Measurements from ENCODE around the gene CCDC91.

The CCDC91 gene

DNA sequence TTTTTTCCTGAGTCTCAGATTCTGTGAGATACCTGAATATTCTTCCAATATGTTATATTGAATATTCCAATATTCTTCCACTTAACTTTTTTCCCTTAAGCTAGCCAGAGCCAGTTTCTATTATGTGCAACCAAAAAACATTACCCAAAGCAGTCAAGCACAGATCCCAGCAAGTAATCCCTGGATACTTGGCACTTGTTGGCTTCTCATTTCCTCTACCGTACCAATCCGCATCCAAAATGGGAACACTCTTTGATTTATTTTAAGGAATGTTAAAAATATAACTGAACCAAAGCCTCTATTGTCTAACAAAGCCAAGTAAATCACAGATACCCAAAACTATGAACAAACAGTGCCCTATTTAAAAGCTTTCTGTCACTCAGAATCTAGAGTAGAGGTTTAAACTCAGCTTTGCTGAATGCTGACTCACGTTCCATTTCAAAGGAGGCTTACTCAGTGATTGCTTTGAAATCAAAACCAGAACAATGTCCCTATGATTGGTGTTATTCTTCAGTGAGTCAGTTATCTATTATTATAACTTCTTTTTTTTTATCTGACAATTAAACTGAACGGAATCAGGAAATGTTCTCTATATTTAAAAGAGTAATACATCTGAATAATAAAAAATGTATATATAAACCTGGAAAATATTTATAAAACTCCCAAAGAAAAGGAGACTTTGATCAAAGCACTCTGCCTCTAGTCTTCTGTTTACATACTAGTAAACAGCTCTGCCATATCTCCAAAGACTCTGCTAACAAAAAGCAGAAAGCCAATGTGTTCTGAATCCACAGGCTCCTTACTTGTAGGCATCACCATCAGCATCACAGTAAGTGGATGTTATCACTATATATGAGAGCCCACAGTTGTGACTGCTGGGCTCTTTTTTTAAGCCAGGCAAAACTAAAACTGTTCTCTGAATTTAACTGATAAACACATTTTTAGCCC, 360.8 kb downstream of the CCDC91 start:
- no peak for DNase-seq

DNA sequence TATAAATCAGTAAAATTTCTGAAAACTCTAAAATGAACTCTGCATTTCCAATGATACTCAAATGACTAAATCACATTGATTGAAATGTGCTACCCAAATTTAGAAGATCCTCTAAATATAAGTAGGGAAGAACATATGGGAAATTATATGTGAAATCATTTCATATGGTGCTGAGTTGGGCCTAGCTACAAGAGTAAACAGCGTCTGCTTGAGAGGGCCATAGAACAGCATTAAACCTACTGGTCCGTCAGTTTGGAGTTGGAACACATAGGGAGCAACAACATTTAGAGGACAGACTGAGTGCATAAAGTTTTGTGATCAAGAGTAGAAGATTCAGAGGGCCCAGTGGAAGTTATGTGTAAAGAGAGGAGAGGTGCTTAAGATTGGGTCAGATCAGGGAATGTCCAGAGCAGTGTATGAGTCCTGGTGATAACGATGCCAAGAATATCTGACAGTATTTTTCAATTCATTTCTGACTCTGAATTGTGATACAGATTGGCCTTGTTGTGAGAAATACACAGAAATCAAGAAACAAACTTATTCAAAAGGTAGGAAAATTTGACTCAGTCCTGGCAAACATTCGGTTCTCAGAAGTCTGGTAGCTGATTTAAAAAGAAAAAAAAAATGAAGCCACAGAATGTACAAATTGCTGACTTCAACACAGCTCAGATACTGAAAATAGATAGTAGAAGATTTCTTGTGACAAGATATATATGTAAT, 362.2 kb downstream of the CCDC91 start:
- DNase-seq, result no peak

DNA sequence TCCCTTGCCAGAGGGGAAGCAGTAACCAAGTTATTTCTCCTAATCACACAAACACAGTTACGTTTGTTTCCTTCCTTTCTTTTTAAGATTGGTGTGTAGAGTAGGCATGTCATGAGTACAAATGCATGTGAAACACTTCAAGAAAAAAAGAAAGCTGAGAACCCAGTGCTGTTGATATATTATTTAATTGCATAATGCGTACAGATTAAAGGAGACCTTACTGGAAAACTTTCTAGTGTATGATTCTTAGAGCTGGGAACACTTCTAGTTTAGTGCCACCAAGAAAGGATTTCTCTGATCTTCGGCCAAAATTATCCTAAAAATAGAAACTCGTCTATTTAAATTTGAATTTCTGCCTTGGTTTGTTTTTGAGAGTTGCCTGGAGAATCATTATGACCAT, 365.5 kb downstream of the CCDC91 start:
- DNase-seq, result no peak

DNA sequence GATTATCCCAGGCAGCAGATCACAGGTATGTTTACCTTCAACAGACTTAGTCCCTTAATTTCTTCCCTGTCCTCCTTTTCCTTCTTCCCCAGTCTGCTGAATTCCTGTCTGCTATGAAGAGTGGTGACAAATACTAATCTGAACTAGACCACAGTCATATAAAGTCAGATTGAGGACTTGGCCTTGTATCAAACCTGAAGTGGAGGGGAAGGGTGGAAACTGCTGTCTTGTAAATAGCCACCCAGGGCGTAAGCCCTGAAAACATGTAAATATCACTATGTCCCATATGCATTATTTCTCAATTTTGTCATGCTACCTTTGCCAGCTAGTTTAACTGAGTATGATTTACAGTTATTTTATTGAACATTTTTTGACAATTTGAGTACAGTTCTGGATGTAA, 368.0 kb downstream of the CCDC91 start:
- no peak for DNase-seq

DNA sequence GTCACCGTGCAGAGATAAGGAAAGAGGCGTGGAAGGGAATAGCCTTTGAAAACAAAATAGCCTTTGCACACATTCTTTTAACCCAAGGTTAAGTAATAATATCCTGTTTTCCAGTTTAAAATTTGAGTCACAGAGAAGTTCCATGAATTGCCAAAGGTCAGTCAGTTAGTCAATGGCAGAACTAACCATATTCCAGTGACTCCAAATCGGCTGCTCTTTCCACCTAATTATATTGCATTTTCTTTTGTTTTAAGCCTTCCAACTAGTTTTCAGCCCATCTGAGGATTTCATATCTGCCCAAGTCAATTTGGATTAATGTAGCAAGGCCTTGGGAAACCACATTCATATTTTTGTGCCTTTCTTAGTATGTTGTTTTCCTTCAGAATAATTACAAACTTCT, 373.0 kb downstream of the CCDC91 start:
- DNase-seq, result no peak

DNA sequence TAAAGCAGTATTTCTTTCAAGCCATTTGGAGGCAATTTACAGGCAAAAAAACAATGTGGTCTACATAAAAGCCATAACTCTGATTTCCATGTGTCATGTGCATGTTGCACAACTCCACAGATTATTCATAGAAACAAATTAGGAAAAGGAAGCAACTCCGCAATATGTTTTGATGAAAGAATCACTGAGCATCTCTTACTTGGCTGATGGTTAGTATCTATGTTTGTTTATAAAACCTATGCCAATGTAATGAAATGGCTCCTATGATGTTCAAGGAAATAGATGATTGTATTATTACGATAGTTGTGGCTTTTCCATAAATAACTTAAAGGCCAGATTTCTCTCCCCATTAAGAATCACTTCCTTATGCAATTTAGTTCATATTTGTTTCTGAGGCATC, 373.7 kb downstream of the CCDC91 start:
- no peak for DNase-seq

DNA sequence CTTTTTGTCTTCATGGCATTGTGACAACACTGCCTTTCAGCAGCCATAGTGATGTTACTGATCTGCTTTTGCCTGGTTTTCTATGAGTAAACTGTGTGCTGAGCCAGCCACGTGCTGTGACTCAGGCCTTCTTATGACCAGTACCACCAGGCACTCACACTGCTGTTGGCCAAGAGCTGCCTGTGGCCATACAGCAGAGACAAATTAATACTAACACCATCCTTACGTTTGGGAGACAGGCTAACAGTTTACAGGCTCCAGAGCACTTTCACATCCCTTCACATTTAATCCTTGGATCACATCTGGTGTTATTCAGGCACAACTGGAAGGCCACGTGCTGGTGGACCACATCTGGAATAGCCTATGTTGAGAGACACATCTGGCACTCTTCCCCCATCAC, 377.9 kb downstream of the CCDC91 start:
- no peak for DNase-seq

DNA sequence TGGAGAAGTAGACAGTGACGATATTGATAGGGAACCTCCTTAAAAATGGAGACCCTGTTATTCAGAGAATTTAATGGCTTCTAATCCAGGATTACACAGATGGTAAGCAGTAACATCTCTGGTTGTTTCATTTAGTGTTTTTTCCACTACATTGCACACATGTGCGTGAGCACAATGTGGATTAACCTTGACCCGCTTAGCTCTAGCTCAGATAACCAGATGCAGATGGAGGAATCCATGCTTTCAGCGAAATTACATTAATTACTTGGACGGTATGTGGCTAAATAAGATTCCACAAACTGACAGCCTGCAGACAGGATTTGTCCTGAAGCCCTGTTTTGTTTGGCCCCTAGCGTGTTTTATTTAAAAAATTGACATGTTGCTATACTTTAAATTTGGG, 378.4 kb downstream of the CCDC91 start:
- no peak for DNase-seq

DNA sequence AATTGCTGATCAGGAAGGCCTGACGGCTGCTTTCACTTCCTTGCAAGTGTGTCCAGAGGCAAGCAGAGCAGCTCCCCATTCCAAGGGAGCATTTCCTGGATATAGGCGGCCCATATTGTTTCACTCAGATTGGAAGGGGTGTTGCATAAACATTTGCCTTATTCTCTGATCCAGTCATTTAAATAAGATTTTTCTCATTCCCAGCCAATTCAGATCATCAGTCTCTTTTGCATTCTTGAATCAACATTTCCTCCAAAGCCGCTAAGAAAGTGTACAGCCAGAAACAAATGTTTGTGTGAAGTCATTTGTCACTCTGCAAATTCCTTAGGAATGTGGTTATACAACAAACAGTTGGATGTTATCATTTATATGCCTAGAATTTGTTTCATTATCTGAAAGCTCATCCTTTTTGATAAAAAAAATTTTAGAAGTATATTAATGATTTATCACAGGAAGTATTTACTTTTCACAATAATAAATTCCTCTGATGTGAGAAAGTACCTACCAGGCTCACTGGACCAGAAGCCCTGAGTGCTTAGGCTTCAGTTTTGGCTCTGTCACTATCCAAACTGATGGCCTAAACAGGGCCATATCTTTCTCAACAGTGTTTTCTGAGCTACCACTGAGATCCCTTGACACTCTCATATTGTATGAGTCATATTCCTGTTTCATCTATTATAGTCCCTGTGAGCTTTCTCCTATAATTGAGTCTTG, 379.6 kb downstream of the CCDC91 start:
- no peak for DNase-seq

DNA sequence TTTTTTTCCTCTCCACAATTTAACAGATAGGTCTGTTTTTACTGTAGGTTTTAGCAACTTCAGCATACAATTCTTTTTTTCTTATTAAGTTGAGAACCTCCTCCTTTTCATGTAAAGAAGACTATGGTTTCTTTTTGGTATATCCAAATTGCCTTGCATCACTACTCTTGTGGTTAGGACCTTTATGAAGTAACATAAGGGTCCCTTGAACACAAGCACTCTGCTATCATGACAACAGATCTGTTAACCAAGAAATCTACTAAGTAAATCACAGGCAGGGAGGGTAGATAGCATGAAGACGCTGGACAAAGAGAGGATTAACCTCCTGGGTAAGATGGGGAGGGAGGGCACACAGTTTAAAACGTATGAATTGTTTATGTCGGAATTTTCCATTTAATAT, 380.6 kb downstream of the CCDC91 start:
- no peak for DNase-seq

DNA sequence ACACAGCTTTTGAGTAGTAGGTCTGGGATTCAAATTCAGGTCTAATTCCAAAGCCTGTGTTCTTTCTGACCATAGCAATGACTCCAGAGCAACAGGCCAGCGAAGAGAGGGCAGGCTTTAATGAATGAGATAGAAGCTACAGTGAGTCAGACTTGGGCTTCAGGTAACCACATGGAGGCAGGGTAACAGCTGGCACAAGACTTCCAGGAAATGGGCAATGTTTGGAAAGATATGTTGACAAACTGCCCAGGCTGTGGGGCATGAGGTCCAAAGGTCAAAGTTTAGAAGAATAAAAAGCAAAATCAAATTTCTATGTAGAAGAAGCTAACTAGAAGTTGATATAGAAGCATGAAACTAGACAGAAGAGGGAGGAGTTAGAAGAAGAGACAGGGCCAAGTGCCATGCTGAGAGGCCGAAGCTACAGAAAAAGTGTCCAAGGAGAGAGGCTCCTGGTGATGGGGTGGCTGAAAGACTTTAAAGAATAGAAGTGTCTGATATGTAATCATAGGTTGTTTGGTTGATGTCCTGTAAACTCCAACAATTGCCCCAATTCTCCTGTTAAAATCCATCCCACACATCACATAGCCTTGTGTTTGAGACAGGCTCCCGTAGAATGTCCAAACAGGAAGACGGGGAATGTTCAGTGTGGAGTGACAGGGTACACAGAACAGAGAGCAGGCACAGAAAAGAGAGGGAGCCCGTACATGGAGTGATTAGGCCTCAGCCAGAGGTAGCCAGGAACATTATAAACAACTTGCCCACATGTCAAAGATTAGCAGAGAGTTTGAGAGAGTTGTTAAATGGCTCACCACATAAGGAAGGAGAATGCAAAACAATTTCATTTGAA, 384.7 kb downstream of the CCDC91 start:
- no peak for DNase-seq

DNA sequence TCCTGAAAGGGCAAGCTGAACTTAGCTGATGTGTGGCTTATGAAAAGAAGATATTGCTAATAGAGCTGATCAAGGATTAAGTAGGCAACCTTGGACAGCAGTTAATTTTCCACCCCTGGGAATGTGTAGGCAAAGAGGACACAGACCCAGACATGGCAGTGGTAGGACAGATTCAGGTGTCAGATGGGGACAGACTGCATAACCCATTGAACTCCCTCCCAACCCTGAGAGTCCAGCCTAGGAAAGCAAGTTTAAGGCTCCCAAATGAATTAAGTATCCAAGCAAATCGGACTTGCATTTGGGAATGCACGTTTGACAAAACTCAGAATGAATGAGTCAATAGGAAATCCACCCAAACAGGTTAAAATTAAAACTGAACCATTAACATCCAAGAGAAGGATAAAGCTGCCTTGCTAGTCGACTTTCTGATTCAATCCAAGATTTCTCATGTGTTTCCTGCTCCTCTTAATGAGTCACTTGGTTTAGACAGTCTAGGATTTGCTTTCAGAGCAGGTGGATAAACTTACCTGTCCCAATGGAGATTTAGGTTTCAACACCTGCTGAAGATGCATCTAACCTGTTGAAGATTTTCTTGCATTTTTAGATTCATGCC, 385.4 kb downstream of the CCDC91 start:
- no peak for DNase-seq

DNA sequence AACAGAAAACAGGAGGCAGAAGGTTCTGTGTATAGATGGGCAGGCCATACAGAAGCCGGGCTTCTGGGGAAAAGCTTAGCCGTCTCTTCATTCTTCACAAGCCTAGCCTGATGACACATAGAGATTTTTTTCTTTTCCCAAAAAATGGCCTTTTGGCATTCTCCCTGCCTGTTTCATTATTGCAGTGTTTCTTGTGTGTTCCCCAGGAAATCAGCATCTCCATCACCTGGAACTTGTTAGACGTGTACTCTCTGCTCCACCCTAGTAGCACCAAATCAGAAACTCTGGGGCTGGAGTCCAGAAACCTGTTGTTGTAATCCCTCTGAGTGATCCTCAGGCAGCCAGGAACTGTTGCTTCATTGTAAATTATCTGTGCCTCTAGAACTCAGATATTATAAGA, 388.1 kb downstream of the CCDC91 start:
- DNase-seq, result no peak

DNA sequence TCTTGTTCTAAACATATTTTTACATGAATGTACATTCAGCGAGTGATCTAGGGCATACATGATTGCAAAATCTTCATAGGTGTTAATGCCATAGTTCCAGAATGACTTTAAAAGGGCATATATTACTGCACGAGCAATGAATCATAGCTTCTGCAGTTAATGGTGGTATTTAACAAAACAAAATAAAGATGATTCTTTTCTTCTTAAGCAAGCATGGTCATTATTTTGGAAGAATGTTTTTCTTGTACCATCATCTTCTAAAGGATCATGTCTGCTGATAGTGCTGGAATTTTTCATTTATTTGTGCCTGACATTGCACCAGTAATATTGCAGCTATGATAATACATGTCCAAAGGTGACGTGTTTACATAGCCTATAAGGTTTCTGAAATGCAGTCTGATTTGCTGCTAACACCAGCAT, 388.6 kb downstream of the CCDC91 start:
- no peak for DNase-seq

DNA sequence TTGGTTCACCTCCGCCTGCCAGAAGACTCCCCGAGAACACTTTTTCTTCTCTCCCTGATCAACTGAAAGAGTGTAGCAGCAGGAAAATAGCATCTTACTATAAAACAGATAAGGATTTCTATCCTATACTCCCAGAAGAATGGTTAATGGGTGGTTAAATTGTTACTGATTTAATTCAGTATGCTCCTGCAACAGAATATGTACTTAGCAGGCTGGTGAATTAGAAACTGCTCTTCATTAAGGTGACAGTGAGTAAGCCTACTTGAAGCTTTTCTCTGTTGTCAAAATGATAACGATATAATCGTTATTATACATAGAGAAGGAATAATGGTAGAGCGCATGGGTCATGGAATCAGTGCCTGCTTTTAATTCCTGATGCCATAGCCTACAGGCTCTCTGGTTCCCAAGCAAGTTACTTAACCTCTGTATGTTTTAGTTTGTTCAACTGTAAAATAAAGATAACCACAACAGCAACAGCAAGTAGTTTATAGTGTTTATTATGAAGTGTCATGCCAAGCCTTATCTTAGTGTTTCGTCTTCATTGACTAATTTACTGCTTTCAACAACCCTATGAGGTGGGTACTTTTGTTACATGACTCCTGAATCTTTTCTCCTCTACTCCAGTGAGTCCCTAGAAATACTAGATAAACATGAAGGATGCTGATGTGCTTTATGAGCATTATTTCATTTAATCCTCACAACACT, 392.6 kb downstream of the CCDC91 start:
- DNase-seq, result no peak

DNA sequence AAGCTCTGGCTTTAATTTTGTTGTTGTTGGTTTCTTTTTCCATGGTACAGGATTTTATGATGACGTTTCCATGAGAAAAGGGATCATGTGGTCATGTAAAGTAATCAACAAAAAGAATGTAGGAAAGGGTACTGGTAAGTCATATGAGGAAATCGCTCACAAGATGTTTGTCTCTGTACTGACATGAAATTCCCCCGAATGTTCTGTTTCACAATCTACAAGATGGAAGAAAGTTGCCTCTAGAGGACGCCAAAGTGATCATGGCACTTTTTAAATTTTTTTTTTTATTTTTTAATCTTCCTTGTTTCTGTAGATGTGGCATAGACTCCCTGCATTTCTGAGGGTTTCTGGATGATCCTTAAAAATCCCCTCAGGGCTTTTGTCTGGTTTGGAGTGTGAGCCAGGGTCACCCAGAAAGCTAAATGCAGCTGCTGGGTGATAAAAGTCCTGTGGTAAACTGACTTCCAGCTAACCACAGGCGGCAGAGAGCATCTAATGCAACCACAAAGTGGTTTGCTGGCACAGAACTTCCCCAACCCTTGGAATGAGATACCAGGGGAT, 393.5 kb downstream of the CCDC91 start:
- no peak for DNase-seq

DNA sequence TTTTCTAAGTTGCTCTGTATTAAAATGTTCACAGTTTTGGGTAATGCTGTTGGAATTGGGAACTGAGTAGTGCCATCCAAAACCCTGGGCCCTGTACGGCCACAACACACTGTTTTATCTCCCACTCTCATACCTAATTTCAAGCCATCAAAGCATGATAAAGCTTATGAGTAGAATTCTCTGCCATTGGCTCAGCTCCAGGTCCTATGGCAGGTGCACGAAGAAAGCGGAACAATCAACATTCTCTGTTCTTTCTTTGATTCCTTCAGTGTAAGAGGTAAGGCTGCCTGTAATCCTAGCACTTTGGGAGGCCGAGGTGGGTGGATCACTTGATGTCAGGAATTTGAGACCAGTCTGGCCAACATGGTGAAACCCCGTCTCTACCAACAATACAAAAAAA, 394.9 kb downstream of the CCDC91 start:
- no peak for DNase-seq

DNA sequence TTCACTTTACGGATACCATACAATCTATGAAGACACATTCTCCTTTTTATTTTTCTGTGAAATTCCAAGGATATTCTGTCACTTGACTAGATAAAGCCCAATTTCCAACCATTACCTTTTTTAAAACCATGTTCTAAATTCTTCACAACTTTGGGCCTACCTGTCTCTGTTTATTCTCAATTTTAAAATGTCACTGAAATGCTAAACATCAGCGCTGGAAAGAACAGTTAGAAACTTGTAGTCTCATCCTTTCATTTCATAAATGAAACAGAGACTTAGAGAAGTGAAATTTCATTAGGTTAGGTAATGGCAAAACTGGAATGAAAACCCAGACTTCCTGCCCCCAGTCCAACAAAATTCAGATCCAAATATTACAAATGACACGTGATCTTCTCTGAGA, 396.2 kb downstream of the CCDC91 start:
- no peak for DNase-seq

DNA sequence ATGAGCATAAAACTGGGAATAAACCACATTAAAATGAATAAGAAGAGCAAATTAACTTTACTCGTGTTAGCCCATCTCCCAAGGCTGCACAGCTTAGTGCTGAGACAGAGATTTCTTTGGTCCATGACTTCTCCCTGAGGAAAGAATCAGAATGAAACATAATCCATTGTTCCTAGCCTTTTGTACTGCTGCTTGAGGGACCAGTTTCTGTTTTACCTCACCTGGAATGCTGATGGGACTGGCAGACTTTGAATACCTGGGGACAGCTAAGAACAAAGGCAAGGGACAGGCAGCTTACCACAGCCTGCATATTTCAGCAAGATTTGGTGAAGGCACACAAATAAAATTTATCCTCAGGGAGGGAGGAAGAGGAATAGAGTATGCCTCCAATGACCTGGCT, 401.6 kb downstream of the CCDC91 start:
- DNase-seq, result no peak
